CD4-positive, alpha-beta T cell treated with Interleukin-6 for 4 hours (primary cell): Measurements from ENCODE around the gene NBPF6.
"Not testable (repeated sequence)": the region's sequence is repeated elsewhere in the genome, so short reads cannot be mapped to it uniquely, and the experiment has no call there.

Experiments used
- DNase-seq: peaks from one replicate; pipeline ENCODE4 v3.0.0-alpha.2; 2020; ENCODE audit warnings: mixed read lengths

Gene NBPF6

DNA sequence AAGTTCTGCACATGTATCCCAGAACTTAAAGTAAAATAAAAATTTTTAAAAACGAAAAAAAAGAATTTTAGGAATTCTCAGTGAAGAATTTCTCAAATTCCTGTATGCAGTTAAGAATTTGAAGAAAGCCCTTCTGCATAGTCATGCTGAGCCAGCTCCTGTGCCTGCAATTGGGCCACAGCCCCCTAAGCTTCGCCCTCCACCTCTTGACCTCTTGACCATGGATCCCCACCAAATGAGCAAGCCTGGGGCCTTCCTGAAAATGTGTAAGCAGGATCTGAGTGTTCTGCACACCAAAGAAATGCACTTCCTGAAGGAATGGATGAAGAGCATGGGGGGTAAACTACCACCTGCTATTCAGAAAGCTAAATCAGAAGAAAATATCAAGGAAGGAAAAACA, 52.0 kb downstream of the NBPF6 start:
- DNase-seq, result no peak

DNA sequence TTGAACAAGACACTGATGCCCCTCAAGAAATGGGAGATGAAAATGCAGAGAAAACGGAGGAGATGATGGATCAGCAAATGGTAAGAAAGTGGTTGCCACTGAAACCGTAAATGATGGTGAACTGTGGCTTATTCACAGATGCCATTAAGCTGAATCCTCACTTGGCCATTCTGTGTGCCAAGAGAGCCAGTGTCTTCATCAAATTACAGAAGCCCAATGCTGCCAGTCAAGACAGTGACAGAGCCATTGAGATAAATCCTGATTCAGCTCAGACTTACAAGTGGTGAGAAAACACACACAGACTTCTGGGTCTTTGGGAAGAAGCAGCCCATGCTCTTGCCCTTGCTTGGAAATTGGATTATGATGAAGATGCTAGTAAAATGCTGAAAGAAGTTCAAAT, 52.5 kb downstream of the NBPF6 start:
- DNase-seq, result no peak

DNA sequence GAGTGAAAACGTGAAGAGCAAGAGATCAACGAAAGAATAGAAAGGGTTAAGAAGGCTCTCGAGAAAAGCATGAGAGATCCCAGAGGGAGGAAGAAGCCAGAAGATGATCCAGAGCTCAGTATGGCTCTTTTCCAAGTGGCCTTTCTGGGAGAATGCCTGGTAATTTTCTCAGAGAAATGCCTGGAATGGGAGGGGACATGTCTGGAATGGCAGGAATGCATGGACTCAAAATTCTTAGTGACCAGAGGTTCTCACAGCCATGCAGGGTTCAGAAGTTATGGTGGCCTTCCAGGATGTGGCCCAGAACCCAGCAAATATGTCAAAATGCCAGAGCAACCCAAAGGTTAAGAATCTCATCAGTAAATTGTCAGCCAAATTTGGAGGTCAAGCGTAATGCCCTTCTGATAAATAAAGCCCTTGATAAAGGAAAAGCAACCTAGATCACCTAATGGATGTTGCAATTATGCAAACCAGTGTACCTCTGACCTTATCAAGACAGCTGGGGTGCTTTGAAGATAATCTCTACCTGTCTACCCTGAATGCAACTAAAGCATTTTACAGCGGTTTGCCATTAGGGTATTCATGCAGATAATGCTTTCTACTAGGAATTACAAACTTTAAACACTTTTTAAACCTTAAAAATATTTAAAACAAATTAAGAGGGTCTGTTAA, 53.1 kb downstream of the NBPF6 start:
- DNase-seq, result no peak

DNA sequence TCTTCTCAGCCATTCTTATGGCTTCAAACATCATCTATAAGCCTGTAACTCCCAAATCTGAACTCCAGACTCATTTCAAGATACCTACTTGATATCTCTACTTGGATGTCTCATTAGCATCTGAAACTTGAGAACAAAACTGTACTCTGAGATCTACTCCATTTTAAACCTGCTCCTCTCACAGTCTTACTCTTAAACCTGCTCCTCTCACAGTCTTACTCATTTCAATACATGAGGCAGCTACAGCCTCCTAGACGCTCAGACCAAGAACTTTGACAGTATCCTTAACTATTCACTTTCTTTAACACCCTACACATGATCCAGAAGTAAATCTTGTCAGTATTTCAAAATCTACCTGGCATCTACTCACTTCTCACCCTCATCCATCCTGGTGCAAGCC, 54.3 kb downstream of the NBPF6 start:
- DNase-seq, result no peak

DNA sequence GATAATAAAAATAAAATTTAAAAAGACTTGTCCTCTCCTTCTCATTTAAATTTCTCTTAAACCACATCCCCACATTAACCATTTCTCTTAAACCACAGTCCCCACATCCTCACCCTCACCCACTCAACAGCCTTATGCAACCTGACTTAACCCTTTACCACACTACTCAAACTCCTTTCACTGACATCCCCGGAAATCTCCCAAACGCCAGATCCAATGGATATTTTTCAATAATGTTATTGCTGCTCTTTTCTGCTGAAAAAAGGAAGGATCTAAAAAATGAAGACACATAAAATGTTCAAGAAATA, 55.6 kb downstream of the NBPF6 start:
- DNase-seq, result peak; percentile 9

DNA sequence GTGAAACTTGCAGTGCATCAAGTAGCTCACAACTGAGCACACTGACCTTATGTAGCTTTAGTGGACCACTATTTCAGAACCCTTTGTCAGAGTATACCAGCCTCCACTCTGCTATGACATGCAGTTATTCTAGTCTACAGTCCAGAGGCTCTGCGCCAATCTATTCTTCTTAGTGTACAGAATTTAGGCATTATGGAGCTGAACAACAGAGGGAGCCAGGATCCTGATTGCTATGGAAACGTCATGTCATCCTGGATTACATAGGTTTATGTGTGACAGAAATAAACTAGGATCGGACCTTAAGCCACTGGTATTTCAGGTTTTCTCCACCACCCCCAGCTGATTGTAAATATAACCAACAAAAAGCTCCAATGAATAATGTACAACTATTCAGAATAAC, 61.6 kb downstream of the NBPF6 start:
- DNase-seq, result no peak

DNA sequence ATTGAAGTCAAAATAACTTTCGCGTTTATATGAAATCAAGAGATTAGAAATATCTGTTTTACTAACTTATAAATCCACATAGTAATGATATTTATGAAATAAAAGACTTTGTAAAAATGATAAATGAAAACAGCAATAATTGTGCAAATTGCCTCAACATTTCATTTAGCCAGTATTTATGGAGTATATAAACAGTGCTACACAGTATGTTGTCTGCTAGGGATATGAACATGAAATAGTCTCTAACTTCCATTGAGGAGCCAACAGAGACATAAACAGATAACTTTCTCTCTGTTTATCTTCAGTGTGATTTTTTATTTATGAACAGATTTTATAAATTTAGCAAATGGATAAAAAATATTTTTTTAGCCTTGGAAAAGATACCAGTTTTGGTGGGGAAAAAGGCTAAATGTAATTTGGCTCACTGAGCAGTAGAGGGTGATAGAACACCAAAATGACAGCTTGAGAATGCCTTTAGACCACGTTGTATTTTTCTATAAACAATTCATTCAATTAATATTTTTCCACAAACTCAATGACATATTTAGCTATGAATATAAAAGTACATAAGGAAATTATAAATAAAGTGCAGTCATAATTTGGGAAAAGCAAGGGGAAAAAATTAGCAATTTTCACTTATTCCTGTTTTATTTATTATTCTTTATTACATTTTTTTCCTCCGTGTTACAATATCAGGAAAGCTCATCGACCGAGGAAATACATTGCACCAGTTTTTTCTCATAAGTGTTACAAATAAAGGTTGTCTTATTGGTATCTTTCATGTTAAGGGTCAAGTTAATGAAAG, 62.3 kb downstream of the NBPF6 start:
- DNase-seq, result peak; percentile 5

DNA sequence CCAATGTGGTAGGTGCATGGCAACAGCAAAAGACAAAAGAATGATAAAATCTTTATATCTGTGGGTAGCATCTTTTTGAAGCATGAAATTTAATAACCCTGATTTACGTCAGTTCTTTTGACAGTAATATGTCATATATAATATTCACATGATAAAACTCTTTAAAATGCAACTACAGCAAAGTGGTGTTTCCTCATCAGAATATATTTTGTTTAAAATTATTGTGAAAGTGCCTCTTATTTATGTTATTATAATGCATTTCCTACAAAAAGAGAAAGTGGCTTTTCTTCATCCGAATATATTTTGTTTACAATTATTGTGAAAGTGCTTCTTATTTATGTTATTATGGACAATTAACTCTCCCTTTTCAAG, 62.9 kb downstream of the NBPF6 start:
- no peak for DNase-seq

DNA sequence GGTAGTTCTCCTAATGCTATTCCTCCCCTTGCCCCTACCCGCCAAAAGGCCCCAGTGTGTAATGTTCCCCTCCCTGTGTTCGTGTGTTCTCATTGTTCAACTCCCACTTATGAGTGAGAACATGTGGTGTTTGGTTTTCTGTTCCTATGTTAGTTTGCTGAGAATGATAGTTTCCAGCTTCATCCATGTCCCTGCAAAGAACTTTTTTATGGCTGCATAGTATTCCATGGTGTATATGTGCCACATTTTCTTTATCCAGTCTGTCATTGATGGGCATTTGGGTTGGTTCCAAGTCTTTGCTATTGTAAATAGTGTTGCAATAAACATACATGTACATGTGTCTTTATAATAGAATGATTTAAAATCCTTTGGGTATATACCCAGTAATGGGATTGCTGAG, 63.8 kb downstream of the NBPF6 start:
- not testable (repeated sequence) for DNase-seq

DNA sequence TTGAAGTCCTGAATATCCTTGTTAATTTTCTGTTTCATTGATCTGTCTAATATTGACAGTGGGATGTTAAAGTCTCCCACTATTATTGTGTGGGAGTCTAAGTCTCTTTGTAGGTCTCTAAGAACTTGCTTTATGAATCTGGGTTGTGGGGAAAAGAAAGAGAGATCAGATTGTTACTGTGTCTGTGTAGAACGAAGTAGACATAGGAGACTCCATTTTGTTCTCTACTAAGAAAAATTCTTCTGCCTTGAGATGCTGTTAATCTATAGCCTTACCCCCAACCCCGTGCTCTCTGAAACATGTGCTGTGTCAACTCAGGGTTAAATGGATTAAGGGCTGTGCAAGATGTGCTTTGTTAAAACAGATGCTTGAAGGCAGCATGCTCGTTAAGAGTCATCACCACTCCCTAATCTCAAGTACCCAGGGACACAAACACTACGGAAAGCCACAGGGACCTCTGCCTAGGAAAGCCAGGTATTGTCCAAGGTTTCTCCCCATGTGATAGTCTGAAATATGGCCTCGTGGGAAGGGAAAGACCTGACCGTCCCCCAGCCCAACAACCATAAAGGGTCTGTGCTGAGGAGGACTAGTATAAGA, 67.3 kb downstream of the NBPF6 start:
- not testable (repeated sequence) for DNase-seq
